WI38 (cell line): ENCODE measurements around the gene TCF12.

Experiments
- H3K4me3 ChIP-seq: 2 replicates; pipeline ENCODE4 v1.5.1; 2011; ENCODE audit warnings: low read depth, mild to moderate bottlenecking, control low read depth, low read length
- CTCF ChIP-seq: IDR thresholded peaks from 2 replicates; pipeline ENCODE4 v1.5.1; 2012; ENCODE audit warnings: low read depth, mild to moderate bottlenecking, control low read depth, low read length

The TCF12 gene

GRCh38 chr15:57280464-57280863 is 362.0 kb downstream of the TCF12 start:
- TF ChIP-seq CTCF: no peak
- H3K4me3 ChIP-seq: no peak overlapping the region

GRCh38 chr15:57281321-57281720 is 362.9 kb downstream of the TCF12 start:
- H3K4me3 ChIP-seq: no peak overlapping the region
- TF ChIP-seq CTCF: no peak

GRCh38 chr15:57282686-57283085 is 364.2 kb downstream of the TCF12 start:
- TF ChIP-seq CTCF: no peak
- no peak overlapping the region for H3K4me3 ChIP-seq

- TF ChIP-seq CTCF: no peak
These were observed 365.5 kb downstream of the TCF12 start for GRCh38 chr15:57283774-57284503.

GRCh38 chr15:57284535-57284934 is 366.1 kb downstream of the TCF12 start:
- H3K4me3 ChIP-seq: no peak overlapping the region

More at GRCh38 chr15:57283774-57284503, 365.5 kb downstream of the TCF12 start:
- H3K4me3 ChIP-seq: no peak overlapping the region

GRCh38 chr15:57285386-57285785 is 366.9 kb downstream of the TCF12 start:
- TF ChIP-seq CTCF: no peak
- no peak overlapping the region for H3K4me3 ChIP-seq

More at GRCh38 chr15:57284535-57284934, 366.1 kb downstream of the TCF12 start:
- no peak for TF ChIP-seq CTCF

- H3K4me3 ChIP-seq: no peak overlapping the region
- TF ChIP-seq CTCF: no peak
These were observed 368.1 kb downstream of the TCF12 start for GRCh38 chr15:57286446-57287122.
